GM12878 (cell line): ENCODE measurements around the gene TMEM63B.
"Not testable (repeated sequence)": the region's sequence is repeated elsewhere in the genome, so short reads cannot be mapped to it uniquely, and the experiment has no call there.

Experiments used
- BHLHE40 ChIP-seq, 2 experiments: fragments of 450-650 bp in 1 of 2; IDR thresholded peaks; 2 replicates each; pipeline ENCODE4 v1.6.1; 2011 to 2017; ENCODE audit warnings: low read depth in 2 of 2, borderline replicate concordance in 1 of 2, improper control_type of control experiment in 1 of 2, low read length in 1 of 2, mild to moderate bottlenecking in 1 of 2
- CBFB ChIP-seq: IDR thresholded peaks from 2 replicates; pipeline ENCODE4 v1.6.1; 2016; ENCODE audit warnings: antibody characterized with exemption, low read depth
- CBX3 ChIP-seq: fragments of 200-600 bp; sonication (generic); IDR thresholded peaks from 2 replicates; pipeline ENCODE4 v1.6.1; 2016; ENCODE audit warnings: low read depth, borderline replicate concordance
- CREB1 ChIP-seq: IDR thresholded peaks from 2 replicates; pipeline ENCODE4 v1.6.1; 2012; ENCODE audit warnings: low read depth, mild to moderate bottlenecking, inconsistent platforms
- CTCF ChIP-seq, 3 experiments: IDR thresholded peaks in 2 of 3; conservative IDR thresholded peaks in 1 of 3; 2 replicates each; pipeline ENCODE4 v1.5.1; 2011; ENCODE audit warnings: low read depth in 3 of 3, low read length in 3 of 3, mild to moderate bottlenecking in 3 of 3, control low read depth in 2 of 3, moderate library complexity in 2 of 3, inconsistent platforms in 1 of 3, mixed read lengths in 1 of 3; ENCODE audit not compliant: control insufficient read depth in 2 of 3, insufficient read depth in 1 of 3; ENCODE audit errors: extremely low read depth in 1 of 3
- EGR1 ChIP-seq, 2 experiments: IDR thresholded peaks; 1 replicate in 1 of 2; 2 replicates in 1 of 2; pipeline ENCODE4 v1.6.1; 2011 to 2012; ENCODE audit warnings: low read depth in 2 of 2, low read length in 2 of 2, borderline replicate concordance in 1 of 2, mild to moderate bottlenecking in 1 of 2, moderate library complexity in 1 of 2
- EZH2 ChIP-seq: IDR thresholded peaks from 2 replicates; pipeline ENCODE4 v1.6.1; 2012; ENCODE audit warnings: low read depth, mild to moderate bottlenecking, control low read depth, inconsistent platforms, low read length, borderline replicate concordance; ENCODE audit not compliant: control insufficient read depth
- GABPA ChIP-seq: IDR thresholded peaks from 2 replicates; pipeline ENCODE4 v1.6.1; 2014; ENCODE audit warnings: antibody characterized with exemption, low read depth, mild to moderate bottlenecking, inconsistent platforms
- KDM1A ChIP-seq: fragments of 200-600 bp; sonication (generic); IDR thresholded peaks from 2 replicates; pipeline ENCODE4 v1.6.1; 2016; ENCODE audit warnings: borderline replicate concordance
- POLR2A ChIP-seq: IDR thresholded peaks from 2 replicates; pipeline ENCODE4 v1.6.1; 2011; ENCODE audit warnings: low read depth, mild to moderate bottlenecking, low read length
- POLR2AphosphoS5 ChIP-seq: IDR thresholded peaks from 2 replicates; pipeline ENCODE4 v1.6.1; 2011; ENCODE audit warnings: mild to moderate bottlenecking, low read length, inconsistent platforms
- SIN3A ChIP-seq: IDR thresholded peaks from 2 replicates; pipeline ENCODE4 v1.6.1; 2012; ENCODE audit warnings: low read depth, low read length, improper control_type of control experiment
- SRF ChIP-seq, 2 experiments: IDR thresholded peaks; 2 replicates each; pipeline ENCODE4 v1.6.1; 2011; ENCODE audit warnings: low read depth in 2 of 2, low read length in 2 of 2, mild to moderate bottlenecking in 1 of 2, moderate library complexity in 1 of 2
- TF ChIP-seq, protein P1 (sequence below): IDR thresholded peaks from 2 replicates; pipeline ENCODE4 v1.6.1; 2012; ENCODE audit warnings: mild to moderate bottlenecking, low read depth, low read length

DNA sequence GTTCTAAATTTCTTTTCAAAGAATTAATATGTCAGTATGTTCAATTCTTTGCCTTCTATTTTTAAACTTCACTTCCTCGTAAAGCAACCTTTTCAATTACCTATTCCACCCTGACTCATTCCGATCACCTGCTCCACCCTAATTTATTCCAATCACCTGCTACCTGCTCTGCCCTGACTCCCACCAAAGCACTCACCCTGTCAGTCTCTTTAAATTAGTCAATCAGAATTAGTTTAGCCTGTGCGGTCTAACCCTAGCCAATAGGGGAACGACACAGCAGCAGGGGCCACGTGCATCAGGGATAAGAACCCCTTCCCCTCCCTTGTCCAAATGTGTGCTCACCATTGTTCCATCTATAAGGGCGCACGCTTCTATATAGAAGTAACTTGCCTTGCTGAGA is 58.0 kb downstream of the TMEM63B start:
- not testable (repeated sequence) for TF ChIP-seq EGR1 (IDR thresholded peaks at IDR 0.05; ENCODE audit: borderline replicate concordance in 1 of 2, low read depth in 2 of 2, low read length in 2 of 2); SRF (IDR thresholded peaks at IDR 0.05; ENCODE audit: low read depth in 2 of 2, low read length in 2 of 2); CBFB; EZH2; KDM1A; POLR2A; BHLHE40 (IDR thresholded peaks at IDR 0.05; ENCODE audit: borderline replicate concordance in 1 of 2, low read depth in 2 of 2, low read length in 1 of 2); GABPA; CTCF (IDR thresholded peaks at IDR 0.05 in 2 of 3, conservative IDR thresholded peaks at IDR 0.05 in 1 of 3; ENCODE audit: control insufficient read depth in 2 of 3, extremely low read depth in 1 of 3, insufficient read depth in 1 of 3, low read depth in 3 of 3, low read length in 3 of 3); SIN3A; CBX3; CREB1; POLR2AphosphoS5
- TF ChIP-seq, protein P1, sequence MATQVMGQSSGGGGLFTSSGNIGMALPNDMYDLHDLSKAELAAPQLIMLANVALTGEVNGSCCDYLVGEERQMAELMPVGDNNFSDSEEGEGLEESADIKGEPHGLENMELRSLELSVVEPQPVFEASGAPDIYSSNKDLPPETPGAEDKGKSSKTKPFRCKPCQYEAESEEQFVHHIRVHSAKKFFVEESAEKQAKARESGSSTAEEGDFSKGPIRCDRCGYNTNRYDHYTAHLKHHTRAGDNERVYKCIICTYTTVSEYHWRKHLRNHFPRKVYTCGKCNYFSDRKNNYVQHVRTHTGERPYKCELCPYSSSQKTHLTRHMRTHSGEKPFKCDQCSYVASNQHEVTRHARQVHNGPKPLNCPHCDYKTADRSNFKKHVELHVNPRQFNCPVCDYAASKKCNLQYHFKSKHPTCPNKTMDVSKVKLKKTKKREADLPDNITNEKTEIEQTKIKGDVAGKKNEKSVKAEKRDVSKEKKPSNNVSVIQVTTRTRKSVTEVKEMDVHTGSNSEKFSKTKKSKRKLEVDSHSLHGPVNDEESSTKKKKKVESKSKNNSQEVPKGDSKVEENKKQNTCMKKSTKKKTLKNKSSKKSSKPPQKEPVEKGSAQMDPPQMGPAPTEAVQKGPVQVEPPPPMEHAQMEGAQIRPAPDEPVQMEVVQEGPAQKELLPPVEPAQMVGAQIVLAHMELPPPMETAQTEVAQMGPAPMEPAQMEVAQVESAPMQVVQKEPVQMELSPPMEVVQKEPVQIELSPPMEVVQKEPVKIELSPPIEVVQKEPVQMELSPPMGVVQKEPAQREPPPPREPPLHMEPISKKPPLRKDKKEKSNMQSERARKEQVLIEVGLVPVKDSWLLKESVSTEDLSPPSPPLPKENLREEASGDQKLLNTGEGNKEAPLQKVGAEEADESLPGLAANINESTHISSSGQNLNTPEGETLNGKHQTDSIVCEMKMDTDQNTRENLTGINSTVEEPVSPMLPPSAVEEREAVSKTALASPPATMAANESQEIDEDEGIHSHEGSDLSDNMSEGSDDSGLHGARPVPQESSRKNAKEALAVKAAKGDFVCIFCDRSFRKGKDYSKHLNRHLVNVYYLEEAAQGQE, result not testable (repeated sequence)
